Osteoblast (primary cell): ENCODE data around the gene JPH4. TPM values are rescaled to one million over a fixed set of nuclear protein-coding genes. Genes with fewer than 3 reads are reported as not detected.

Experiments used
- DNase-seq: peaks from one replicate; pipeline ENCODE4 v3.0.0; 2011; ENCODE audit warnings: low spot score, mixed read lengths; ENCODE audit not compliant: insufficient read length; ENCODE audit errors: missing footprints
- H2AFZ ChIP-seq: 2 replicates; pipeline ENCODE4 v1.6.0; 2011; ENCODE audit warnings: mild to moderate bottlenecking, low read length
- H3K27ac ChIP-seq: 2 replicates; pipeline ENCODE4 v1.5.1; 2011; ENCODE audit warnings: mild to moderate bottlenecking, low read depth, low read length, moderate library complexity
- H3K27me3 ChIP-seq: 2 replicates; pipeline ENCODE4 v1.6.0; 2012; ENCODE audit warnings: mild to moderate bottlenecking, control low read depth, inconsistent platforms, low read length, moderate library complexity; ENCODE audit not compliant: insufficient read depth
- H3K36me3 ChIP-seq: 2 replicates; pipeline ENCODE4 v1.5.1; 2011; ENCODE audit warnings: mild to moderate bottlenecking, low read length, control low read depth, moderate library complexity; ENCODE audit not compliant: insufficient read depth
- H3K4me1 ChIP-seq: 2 replicates; pipeline ENCODE4 v1.5.1; 2011; ENCODE audit warnings: mild to moderate bottlenecking, low read length, control low read depth, moderate library complexity; ENCODE audit not compliant: insufficient read depth
- H3K4me2 ChIP-seq: 2 replicates; pipeline ENCODE4 v1.6.0; 2011; ENCODE audit warnings: mild to moderate bottlenecking, low read length; ENCODE audit not compliant: insufficient read depth
- H3K4me3 ChIP-seq: fragments of 200-600 bp; sonication (generic); 3 replicates; pipeline ENCODE4 v1.5.1; 2012; ENCODE audit warnings: mild to moderate bottlenecking, low read length, inconsistent platforms; ENCODE audit not compliant: insufficient read depth
- H3K79me2 ChIP-seq: 2 replicates; pipeline ENCODE4 v1.6.0; 2012; ENCODE audit warnings: mild to moderate bottlenecking, low read length, control low read depth, inconsistent platforms; ENCODE audit not compliant: insufficient read depth
- H3K9me3 ChIP-seq: 2 replicates; pipeline ENCODE4 v1.5.1; 2011; ENCODE audit warnings: low read depth, low read length, control low read depth
- H4K20me1 ChIP-seq: 2 replicates; pipeline ENCODE4 v1.6.0; 2012; ENCODE audit warnings: mild to moderate bottlenecking, low read length, control low read depth; ENCODE audit not compliant: insufficient read depth
- CTCF ChIP-seq: IDR thresholded peaks from 2 replicates; pipeline ENCODE4 v1.5.1; 2011; ENCODE audit warnings: mild to moderate bottlenecking, low read depth, low read length, moderate library complexity; ENCODE audit errors: extremely low read depth
- total RNA-seq: library from RNA; depleted of rRNA; stranded (reverse); fragments of >200 nt; gene quantifications from 2 replicates; pipeline ENCODE4 v1.2.3, GENCODE V29; 2012

JPH4 gene
- total RNA-seq, 1 donor, result not detected

- H2AFZ ChIP-seq, result no peak overlapping the region
- DNase-seq, result peak; percentile 92
- H3K4me3 ChIP-seq, result no peak overlapping the region
- H3K27ac ChIP-seq, result no peak overlapping the region
- peak; percentile 97 for TF ChIP-seq CTCF
- H3K79me2 ChIP-seq, result peaks cover 24% of the 10 kb centered on the region
- H3K9me3 ChIP-seq, result no peaks in the 10 kb centered on the region
- no peak overlapping the region for H3K4me2 ChIP-seq
- peaks cover 23% of the 10 kb centered on the region for H4K20me1 ChIP-seq
- H3K4me1 ChIP-seq, result peaks cover 17% of the 10 kb centered on the region
- H3K27me3 ChIP-seq, result no peaks in the 10 kb centered on the region
- peaks cover 20% of the 10 kb centered on the region for H3K36me3 ChIP-seq
These were observed 19.3 kb downstream of the JPH4 start for GRCh38 chr14:23559010-23559925.

- peaks cover 20% of the 10 kb centered on the region for H3K36me3 ChIP-seq
- no peak overlapping the region for H3K4me2 ChIP-seq
- TF ChIP-seq CTCF, result no peak
- no peaks in the 10 kb centered on the region for H3K9me3 ChIP-seq
- H4K20me1 ChIP-seq, result peaks cover 23% of the 10 kb centered on the region
- no peak overlapping the region for H2AFZ ChIP-seq
- H3K27ac ChIP-seq, result no peak overlapping the region
- DNase-seq, result peak; percentile 66
- H3K27me3 ChIP-seq, result no peaks in the 10 kb centered on the region
- H3K79me2 ChIP-seq, result peaks cover 24% of the 10 kb centered on the region
- peaks cover 17% of the 10 kb centered on the region for H3K4me1 ChIP-seq
- no peak overlapping the region for H3K4me3 ChIP-seq
These were observed 20.1 kb downstream of the JPH4 start for GRCh38 chr14:23558346-23559009.

GRCh38 chr14:23557946-23558345 is 20.6 kb downstream of the JPH4 start:
- Histone ChIP-seq H3K36me3 (peaks cover 20% of the 10 kb centered on the region), H4K20me1 (peaks cover 23% of the 10 kb centered on the region), H3K4me2 (no peak overlapping the region), H2AFZ (no peak overlapping the region), H3K27ac (no peak overlapping the region), H3K4me1 (peaks cover 17% of the 10 kb centered on the region), H3K9me3 (no peaks in the 10 kb centered on the region), H3K79me2 (peaks cover 24% of the 10 kb centered on the region), H3K4me3 (no peak overlapping the region), H3K27me3 (no peaks in the 10 kb centered on the region)
- DNase-seq, result no peak
- no peak for TF ChIP-seq CTCF

GRCh38 chr14:23557521-23557920 is 21.1 kb downstream of the JPH4 start:
- Histone ChIP-seq H3K9me3 (no peaks in the 10 kb centered on the region), H3K27ac (no peak overlapping the region), H3K79me2 (peaks cover 24% of the 10 kb centered on the region), H3K4me2 (peak overlapping the region; percentile 91), H3K4me3 (no peak overlapping the region), H3K27me3 (no peaks in the 10 kb centered on the region), H4K20me1 (peaks cover 20% of the 10 kb centered on the region), H2AFZ (no peak overlapping the region), H3K4me1 (peaks cover 17% of the 10 kb centered on the region), H3K36me3 (peaks cover 20% of the 10 kb centered on the region)
- DNase-seq, result peak; percentile 22
- TF ChIP-seq CTCF, result no peak
